ENCODE results near the gene FOXA2. TPM values are rescaled to one million over a fixed set of nuclear protein-coding genes. Genes with fewer than 3 reads are reported as not detected.

The FOXA2 gene
- total RNA-seq, 2 donors from 2014 or later: 0.49 TPM; not detected in 1

DNA sequence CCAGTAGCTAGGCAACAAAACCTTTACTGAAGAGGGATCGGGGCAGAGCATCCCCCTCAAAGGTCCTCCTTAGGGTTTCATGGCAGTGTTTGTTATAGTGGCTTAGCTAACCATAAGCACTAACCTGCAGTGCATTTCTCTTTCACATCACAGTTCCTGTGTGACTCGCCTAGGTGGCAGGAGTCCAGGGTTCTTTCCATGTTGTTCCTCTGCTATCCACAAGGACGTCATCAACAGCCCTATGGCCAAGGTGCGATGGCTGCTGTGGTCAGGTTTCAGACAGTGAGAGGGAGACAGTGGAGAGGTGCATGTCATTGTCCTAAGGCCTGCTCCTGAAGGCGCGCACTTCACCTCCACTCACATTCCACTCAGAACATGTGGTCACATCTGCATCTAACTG, 38.8 kb upstream of the FOXA2 start:
- DNase-seq (ENCODE audit: low spot score): no peak
- H3K27ac ChIP-seq: no peak overlapping the region
- no peak overlapping the region for H3K4me3 ChIP-seq
- no peaks in the 10 kb centered on the region for H3K27me3 ChIP-seq (replicated peaks; ENCODE audit: insufficient read depth)
- H3K4me1 ChIP-seq (ENCODE audit: control insufficient read depth in 1 of 2, low read depth in 2 of 2): no peaks in the 10 kb centered on the region
- no peaks in the 10 kb centered on the region for H3K36me3 ChIP-seq
- H3K9me3 ChIP-seq: no peaks in the 10 kb centered on the region
- TF ChIP-seq, protein P1, sequence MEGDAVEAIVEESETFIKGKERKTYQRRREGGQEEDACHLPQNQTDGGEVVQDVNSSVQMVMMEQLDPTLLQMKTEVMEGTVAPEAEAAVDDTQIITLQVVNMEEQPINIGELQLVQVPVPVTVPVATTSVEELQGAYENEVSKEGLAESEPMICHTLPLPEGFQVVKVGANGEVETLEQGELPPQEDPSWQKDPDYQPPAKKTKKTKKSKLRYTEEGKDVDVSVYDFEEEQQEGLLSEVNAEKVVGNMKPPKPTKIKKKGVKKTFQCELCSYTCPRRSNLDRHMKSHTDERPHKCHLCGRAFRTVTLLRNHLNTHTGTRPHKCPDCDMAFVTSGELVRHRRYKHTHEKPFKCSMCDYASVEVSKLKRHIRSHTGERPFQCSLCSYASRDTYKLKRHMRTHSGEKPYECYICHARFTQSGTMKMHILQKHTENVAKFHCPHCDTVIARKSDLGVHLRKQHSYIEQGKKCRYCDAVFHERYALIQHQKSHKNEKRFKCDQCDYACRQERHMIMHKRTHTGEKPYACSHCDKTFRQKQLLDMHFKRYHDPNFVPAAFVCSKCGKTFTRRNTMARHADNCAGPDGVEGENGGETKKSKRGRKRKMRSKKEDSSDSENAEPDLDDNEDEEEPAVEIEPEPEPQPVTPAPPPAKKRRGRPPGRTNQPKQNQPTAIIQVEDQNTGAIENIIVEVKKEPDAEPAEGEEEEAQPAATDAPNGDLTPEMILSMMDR (IDR thresholded peaks at IDR 0.05): no peak
- ATAC-seq (ENCODE audit: insufficient number of reproducible peaks, low FRiP score, low read depth): no peak

- no peak overlapping the region for H3K27ac ChIP-seq
- no peaks in the 10 kb centered on the region for H3K9me3 ChIP-seq
- peaks cover 5% of the 10 kb centered on the region for H3K27me3 ChIP-seq (replicated peaks; ENCODE audit: insufficient read depth)
- no peak overlapping the region for H3K4me3 ChIP-seq
- TF ChIP-seq, protein P1 (IDR thresholded peaks at IDR 0.05): no peak
- no peaks in the 10 kb centered on the region for H3K36me3 ChIP-seq
- ATAC-seq (ENCODE audit: insufficient number of reproducible peaks, low FRiP score, low read depth) (no peak), DNase-seq (ENCODE audit: low spot score) (no peak)
- H3K4me1 ChIP-seq (ENCODE audit: control insufficient read depth in 1 of 2, low read depth in 2 of 2): no peaks in the 10 kb centered on the region
Observed at GRCh38 chr20:22620342-22620741, 36.0 kb upstream of the FOXA2 start.

GRCh38 chr20:22619806-22620205, 35.4 kb upstream of the FOXA2 start:
- TF ChIP-seq, protein P1 (IDR thresholded peaks at IDR 0.05): no peak
- H3K27me3 ChIP-seq (replicated peaks; ENCODE audit: insufficient read depth): peaks cover 5% of the 10 kb centered on the region

GRCh38 chr20:22619272-22619671, 34.9 kb upstream of the FOXA2 start:
- no peak for DNase-seq (ENCODE audit: low spot score)
- Histone ChIP-seq H3K27ac (no peak overlapping the region), H3K9me3 (no peaks in the 10 kb centered on the region), H3K4me1 (ENCODE audit: control insufficient read depth in 1 of 2, low read depth in 2 of 2) (no peaks in the 10 kb centered on the region), H3K4me3 (no peak overlapping the region), H3K27me3 (replicated peaks; ENCODE audit: insufficient read depth) (peaks cover 5% of the 10 kb centered on the region), H3K36me3 (no peaks in the 10 kb centered on the region)
- ATAC-seq (ENCODE audit: insufficient number of reproducible peaks, low FRiP score, low read depth): no peak
- TF ChIP-seq, protein P1 (IDR thresholded peaks at IDR 0.05): no peak

More at GRCh38 chr20:22619806-22620205, 35.4 kb upstream of the FOXA2 start:
- no peak for DNase-seq (ENCODE audit: low spot score)
- Histone ChIP-seq H3K4me1 (ENCODE audit: control insufficient read depth in 1 of 2, low read depth in 2 of 2) (no peaks in the 10 kb centered on the region), H3K36me3 (no peaks in the 10 kb centered on the region), H3K4me3 (no peak overlapping the region), H3K27ac (no peak overlapping the region), H3K9me3 (no peaks in the 10 kb centered on the region)
- no peak for ATAC-seq (ENCODE audit: insufficient number of reproducible peaks, low FRiP score, low read depth)

DNA sequence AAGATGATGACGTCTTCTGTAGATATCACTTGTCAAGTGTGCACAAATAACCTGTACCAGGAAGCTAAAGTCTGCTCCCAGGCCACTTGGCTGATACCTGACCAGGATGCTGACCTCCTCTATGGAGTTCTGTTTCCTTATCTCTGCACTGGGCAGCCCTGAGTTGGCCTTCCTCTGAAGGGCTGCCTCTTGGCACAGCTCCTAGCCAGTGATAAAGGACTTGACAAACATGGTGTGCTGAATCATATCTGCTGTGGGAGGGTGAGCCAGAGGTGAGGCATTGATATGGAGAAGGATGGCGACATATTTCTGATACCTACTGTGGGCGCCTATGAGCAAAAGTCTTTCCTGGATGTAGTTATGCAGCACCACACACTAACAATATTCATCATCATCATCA, 32.8 kb upstream of the FOXA2 start:
- H3K4me1 ChIP-seq (ENCODE audit: control insufficient read depth in 1 of 2, low read depth in 2 of 2): no peaks in the 10 kb centered on the region
- TF ChIP-seq, protein P1 (IDR thresholded peaks at IDR 0.05): no peak
- ATAC-seq (ENCODE audit: insufficient number of reproducible peaks, low FRiP score, low read depth) (no peak), DNase-seq (ENCODE audit: low spot score) (no peak)
- no peaks in the 10 kb centered on the region for H3K9me3 ChIP-seq
- no peak overlapping the region for H3K4me3 ChIP-seq
- H3K27me3 ChIP-seq (replicated peaks; ENCODE audit: insufficient read depth): peaks cover 5% of the 10 kb centered on the region
- no peak overlapping the region for H3K27ac ChIP-seq
- H3K36me3 ChIP-seq: no peaks in the 10 kb centered on the region

All from thoracic aorta (tissue), 2 donors.